Measurements from ENCODE around the gene AMY1C. TPM values are rescaled to one million over a fixed set of nuclear protein-coding genes. Genes with fewer than 3 reads are reported as not detected.
"Not testable (repeated sequence)": the region's sequence is repeated elsewhere in the genome, so short reads cannot be mapped to it uniquely, and the experiment has no call there.

AMY1C gene
- not detected for total RNA-seq

DNA sequence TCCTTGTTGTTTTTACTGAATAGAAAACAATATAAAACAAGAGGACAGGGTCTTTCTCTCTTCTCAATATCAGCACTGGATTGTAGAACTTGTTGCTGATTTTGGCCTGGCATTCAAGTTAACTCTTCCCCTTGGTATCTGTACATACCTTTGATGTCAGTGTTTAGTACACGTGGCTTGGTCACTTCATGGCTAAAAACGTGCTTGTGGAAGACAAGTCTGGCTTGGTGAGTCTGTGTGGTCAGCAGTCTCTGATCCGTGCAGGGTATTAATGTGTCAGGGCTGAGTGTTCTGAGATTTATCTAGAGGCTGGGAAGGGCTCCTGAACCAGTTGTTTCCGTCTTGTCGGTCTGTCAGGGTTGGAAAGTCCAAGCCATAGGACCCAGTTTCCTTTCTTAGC, at the start of gene AMY1C:
Gene AMY1C, plus strand, starts transcription at position 301 of the 400 bp plus-strand sequence. CDS start 572 bp downstream, outside the sequence.
- in situ Hi-C loops (cut with MboI; ENCODE audit: low pct_ligation_motif_present in 1 of 4, low pct_unique_long_range_greater_than_20kb in 1 of 4, low sequenced_read_pairs in 3 of 4); H3K4me3 ChIP-seq; DNase-seq; intact Hi-C loops (cut with DNase I; ENCODE audit: low total_unique reads); H3K27ac ChIP-seq; H3K36me3 ChIP-seq; H3K4me1 ChIP-seq; H3K27me3 ChIP-seq; H3K9me3 ChIP-seq: not testable (repeated sequence)
- no CpG with 5 or more reads among the region's 5 CpGs for whole genome bisulfite sequencing, 2 donors (ENCODE audit: low coverage in 1 of 2)

GRCh38 chr1:103700669-103701068, 49.0 kb upstream of the AMY1C start:
- H3K27me3 ChIP-seq; DNase-seq; H3K36me3 ChIP-seq; in situ Hi-C loops (cut with MboI; ENCODE audit: low pct_ligation_motif_present in 1 of 4, low pct_unique_long_range_greater_than_20kb in 1 of 4, low sequenced_read_pairs in 3 of 4); intact Hi-C loops (cut with DNase I; ENCODE audit: low total_unique reads); H3K9me3 ChIP-seq; H3K4me3 ChIP-seq; H3K27ac ChIP-seq; H3K4me1 ChIP-seq: not testable (repeated sequence)
- no CpG with 5 or more reads among the region's 4 CpGs for WGBS, 2 donors (ENCODE audit: low coverage in 1 of 2)

GRCh38 chr1:103701256-103701655, 48.4 kb upstream of the AMY1C start:
- intact Hi-C loops (cut with DNase I; ENCODE audit: low total_unique reads); in situ Hi-C loops (cut with MboI; ENCODE audit: low pct_ligation_motif_present in 1 of 4, low pct_unique_long_range_greater_than_20kb in 1 of 4, low sequenced_read_pairs in 3 of 4); H3K4me1 ChIP-seq; H3K27me3 ChIP-seq; H3K27ac ChIP-seq; H3K9me3 ChIP-seq; H3K4me3 ChIP-seq; H3K36me3 ChIP-seq; DNase-seq: not testable (repeated sequence)
- no CpG with 5 or more reads among the region's 4 CpGs for WGBS, 2 donors (ENCODE audit: low coverage in 1 of 2)

DNA sequence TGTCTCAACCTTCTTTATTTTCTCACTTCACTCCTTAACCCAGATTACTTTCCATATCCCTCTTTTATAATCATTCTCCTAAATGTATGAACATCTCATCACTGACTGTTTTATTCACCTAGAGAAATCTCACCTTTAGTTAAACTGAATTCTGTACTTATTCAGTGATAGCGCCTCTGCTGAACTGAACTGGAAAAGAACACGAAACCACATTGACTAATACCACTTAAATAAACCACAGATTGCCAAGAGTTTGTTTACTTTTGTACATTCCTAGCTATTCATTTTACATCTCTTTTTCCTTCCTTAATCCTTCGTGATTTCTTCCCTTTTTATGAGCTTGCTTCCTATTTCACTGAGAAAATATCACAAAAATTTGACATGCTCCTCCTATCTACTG, 42.0 kb upstream of the AMY1C start:
- H3K4me3 ChIP-seq; H3K4me1 ChIP-seq; H3K27me3 ChIP-seq; DNase-seq; H3K27ac ChIP-seq; intact Hi-C loops (cut with DNase I; ENCODE audit: low total_unique reads); in situ Hi-C loops (cut with MboI; ENCODE audit: low pct_ligation_motif_present in 1 of 4, low pct_unique_long_range_greater_than_20kb in 1 of 4, low sequenced_read_pairs in 3 of 4); H3K9me3 ChIP-seq; H3K36me3 ChIP-seq: not testable (repeated sequence)
- no CpG with 5 or more reads among the region's 3 CpGs for WGBS, 2 donors (ENCODE audit: low coverage in 1 of 2)

GRCh38 chr1:103710381-103710780, 39.3 kb upstream of the AMY1C start:
- in situ Hi-C loops (cut with MboI; ENCODE audit: low pct_ligation_motif_present in 1 of 4, low pct_unique_long_range_greater_than_20kb in 1 of 4, low sequenced_read_pairs in 3 of 4); DNase-seq; H3K36me3 ChIP-seq; H3K27me3 ChIP-seq; H3K4me1 ChIP-seq; H3K4me3 ChIP-seq; intact Hi-C loops (cut with DNase I; ENCODE audit: low total_unique reads); H3K9me3 ChIP-seq; H3K27ac ChIP-seq: not testable (repeated sequence)
- no CpG with 5 or more reads among the region's 3 CpGs for WGBS, 2 donors (ENCODE audit: low coverage in 1 of 2)

DNA sequence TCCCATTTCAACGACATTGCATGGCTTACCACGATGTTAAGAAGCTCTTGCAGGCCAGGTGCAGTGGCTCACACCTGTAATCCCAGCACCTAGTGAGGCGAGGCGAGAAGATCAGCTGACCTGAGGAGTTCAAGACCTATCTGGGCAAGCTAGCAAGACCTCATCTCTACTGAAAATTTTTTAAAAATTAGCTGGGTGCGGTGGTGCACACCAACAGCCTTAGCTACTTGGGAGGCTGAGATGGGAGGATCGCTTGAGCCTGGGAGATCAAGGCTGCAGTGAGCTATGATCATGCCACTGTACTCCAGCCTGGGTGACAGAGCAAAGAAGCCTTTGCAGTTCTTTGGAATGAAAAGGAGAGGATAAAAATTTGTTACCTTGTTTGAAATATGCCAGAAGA, 32.3 kb upstream of the AMY1C start:
- H3K9me3 ChIP-seq; in situ Hi-C loops (cut with MboI; ENCODE audit: low pct_ligation_motif_present in 1 of 4, low pct_unique_long_range_greater_than_20kb in 1 of 4, low sequenced_read_pairs in 3 of 4); H3K27me3 ChIP-seq; intact Hi-C loops (cut with DNase I; ENCODE audit: low total_unique reads); H3K4me3 ChIP-seq; H3K36me3 ChIP-seq; H3K4me1 ChIP-seq; DNase-seq; H3K27ac ChIP-seq: not testable (repeated sequence)
- WGBS, 2 donors (ENCODE audit: low coverage in 1 of 2), result 81 to 84% methylated on average over 5 to 6 of the region's 6 CpGs

DNA sequence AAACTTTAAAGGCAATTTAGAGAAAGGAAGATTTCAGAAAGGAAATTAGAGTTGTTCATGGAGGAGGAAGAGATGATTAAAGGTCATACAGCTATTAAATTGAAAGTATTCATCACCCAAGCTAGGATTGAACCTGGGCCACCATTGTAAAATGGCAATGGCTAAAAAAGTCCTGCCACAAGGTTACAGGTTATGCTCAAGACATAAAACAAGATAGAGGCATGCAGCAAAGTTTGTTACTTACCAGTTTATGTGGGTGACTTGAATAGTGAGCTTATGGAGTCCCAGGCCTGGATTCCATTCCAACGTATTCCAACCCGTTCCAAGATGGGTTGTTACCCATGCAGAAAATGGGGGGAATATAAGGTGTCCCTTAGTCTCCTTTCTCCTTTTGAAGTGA, 28.2 kb upstream of the AMY1C start:
- H3K36me3 ChIP-seq; intact Hi-C loops (cut with DNase I; ENCODE audit: low total_unique reads); H3K27me3 ChIP-seq; H3K4me3 ChIP-seq; DNase-seq; H3K27ac ChIP-seq; H3K9me3 ChIP-seq; in situ Hi-C loops (cut with MboI; ENCODE audit: low pct_ligation_motif_present in 1 of 4, low pct_unique_long_range_greater_than_20kb in 1 of 4, low sequenced_read_pairs in 3 of 4); H3K4me1 ChIP-seq: not testable (repeated sequence)
- WGBS, 2 donors (ENCODE audit: low coverage in 1 of 2), result no CpG with 5 or more reads among the region's 2 CpGs

GRCh38 chr1:103735334-103735733, 14.4 kb upstream of the AMY1C start:
- H3K27me3 ChIP-seq; H3K4me1 ChIP-seq; in situ Hi-C loops (cut with MboI; ENCODE audit: low pct_ligation_motif_present in 1 of 4, low pct_unique_long_range_greater_than_20kb in 1 of 4, low sequenced_read_pairs in 3 of 4); H3K27ac ChIP-seq; H3K9me3 ChIP-seq; H3K36me3 ChIP-seq; DNase-seq; H3K4me3 ChIP-seq; intact Hi-C loops (cut with DNase I; ENCODE audit: low total_unique reads): not testable (repeated sequence)
- no CpG with 5 or more reads among the region's 3 CpGs for WGBS, 2 donors (ENCODE audit: low coverage in 1 of 2)

DNA sequence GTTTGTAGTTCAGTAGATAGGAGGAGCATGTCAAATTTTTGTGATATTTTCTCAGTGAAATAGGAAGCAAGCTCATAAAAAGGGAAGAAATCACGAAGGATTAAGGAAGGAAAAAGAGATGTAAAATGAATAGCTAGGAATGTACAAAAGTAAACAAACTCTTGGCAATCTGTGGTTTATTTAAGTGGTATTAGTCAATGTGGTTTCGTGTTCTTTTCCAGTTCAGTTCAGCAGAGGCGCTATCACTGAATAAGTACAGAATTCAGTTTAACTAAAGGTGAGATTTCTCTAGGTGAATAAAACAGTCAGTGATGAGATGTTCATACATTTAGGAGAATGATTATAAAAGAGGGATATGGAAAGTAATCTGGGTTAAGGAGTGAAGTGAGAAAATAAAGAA, 11.7 kb upstream of the AMY1C start:
- in situ Hi-C loops (cut with MboI; ENCODE audit: low pct_ligation_motif_present in 1 of 4, low pct_unique_long_range_greater_than_20kb in 1 of 4, low sequenced_read_pairs in 3 of 4); H3K9me3 ChIP-seq: not testable (repeated sequence)
- WGBS, 2 donors (ENCODE audit: low coverage in 1 of 2), result no CpG with 5 or more reads among the region's 3 CpGs

GRCh38 chr1:103744449-103744848, 5.2 kb upstream of the AMY1C start:
- H3K27ac ChIP-seq; H3K4me3 ChIP-seq; intact Hi-C loops (cut with DNase I; ENCODE audit: low total_unique reads); H3K27me3 ChIP-seq; H3K4me1 ChIP-seq; H3K9me3 ChIP-seq; in situ Hi-C loops (cut with MboI; ENCODE audit: low pct_ligation_motif_present in 1 of 4, low pct_unique_long_range_greater_than_20kb in 1 of 4, low sequenced_read_pairs in 3 of 4); DNase-seq; H3K36me3 ChIP-seq: not testable (repeated sequence)
- WGBS, 2 donors (ENCODE audit: low coverage in 1 of 2), result no CpG with 5 or more reads among the region's 4 CpGs

More for the DNA sequence above, 11.7 kb upstream of the AMY1C start:
- H3K27me3 ChIP-seq; DNase-seq; H3K27ac ChIP-seq; H3K4me1 ChIP-seq; H3K36me3 ChIP-seq; H3K4me3 ChIP-seq; intact Hi-C loops (cut with DNase I; ENCODE audit: low total_unique reads): not testable (repeated sequence)

- intact Hi-C loops (cut with DNase I; ENCODE audit: low total_unique reads); H3K27ac ChIP-seq; H3K4me1 ChIP-seq; H3K27me3 ChIP-seq; H3K36me3 ChIP-seq; H3K9me3 ChIP-seq; in situ Hi-C loops (cut with MboI; ENCODE audit: low pct_ligation_motif_present in 1 of 4, low pct_unique_long_range_greater_than_20kb in 1 of 4, low sequenced_read_pairs in 3 of 4); DNase-seq; H3K4me3 ChIP-seq: not testable (repeated sequence)
- no CpG with 5 or more reads among the region's 4 CpGs for WGBS, 2 donors (ENCODE audit: low coverage in 1 of 2)
Measured at GRCh38 chr1:103745040-103745439, 4.7 kb upstream of the AMY1C start.
